GM18502 (cell line): ENCODE data around the gene TMEM178A.
"Not testable (repeated sequence)": the region's sequence is repeated elsewhere in the genome, so short reads cannot be mapped to it uniquely, and the experiment has no call there.

ENCODE experiments used
- ATAC-seq: cut with Tn5 transposase; IDR thresholded peaks from one replicate; pipeline ENCODE4 v1.9.1; 2021; ENCODE audit warnings: mild to moderate bottlenecking; ENCODE audit not compliant: unreplicated experiment, poor library complexity

The TMEM178A gene

DNA sequence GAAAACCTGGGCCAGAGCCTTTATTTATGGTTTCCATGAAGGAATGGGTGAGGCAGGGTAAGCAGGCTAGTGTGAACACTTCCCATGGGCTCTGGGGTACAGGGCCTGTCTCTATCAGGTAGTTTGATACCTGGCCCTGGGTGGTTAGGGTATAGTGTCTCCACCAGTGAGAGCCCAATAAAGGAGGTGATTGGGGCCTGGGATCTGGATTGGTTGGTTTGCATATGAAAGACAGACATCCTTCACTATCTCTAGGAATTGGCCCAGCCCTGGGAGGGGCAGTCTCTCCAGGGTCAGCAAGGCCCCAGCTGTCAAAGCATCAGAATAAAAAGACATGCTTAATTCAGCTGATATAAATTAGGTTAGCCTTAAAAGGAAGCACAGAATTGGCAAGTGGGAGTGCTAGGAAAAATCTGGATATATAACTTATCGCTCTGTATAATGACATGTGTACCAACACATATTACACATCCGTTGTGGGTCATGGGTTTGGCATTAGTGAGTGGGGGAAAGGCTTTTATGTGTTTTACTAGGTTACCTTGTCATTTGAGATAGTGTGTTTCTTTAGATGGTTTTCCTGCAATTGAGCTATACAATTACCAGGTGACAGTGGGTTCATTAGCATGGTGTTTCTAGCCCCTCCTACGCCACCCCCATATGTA is 18.5 kb upstream of the TMEM178A start:
- no peak for ATAC-seq

- ATAC-seq: no peak
Measured at GRCh38 chr2:39648580-39648979, 17.1 kb upstream of the TMEM178A start.

DNA sequence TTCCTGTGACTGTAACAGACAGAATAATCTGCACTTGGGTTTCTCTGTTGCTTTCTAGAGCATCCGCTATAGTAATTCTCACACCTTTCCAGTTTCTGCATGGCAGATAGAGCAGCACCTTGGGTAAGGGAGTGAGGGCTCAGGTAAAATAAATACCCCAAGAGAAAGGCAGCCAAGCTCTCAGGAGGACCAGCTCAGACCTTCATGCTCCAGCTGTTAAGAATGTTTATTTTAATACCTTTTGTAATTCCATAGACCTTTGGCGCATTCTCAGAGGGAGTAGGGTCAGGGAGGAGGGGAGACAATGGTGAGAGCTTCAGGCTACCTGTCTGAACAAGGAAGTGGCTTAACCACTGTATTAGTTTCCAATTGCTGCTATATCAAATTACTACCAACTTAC is 16.2 kb upstream of the TMEM178A start:
- ATAC-seq: no peak

GRCh38 chr2:39650468-39650867 is 15.2 kb upstream of the TMEM178A start:
- ATAC-seq: no peak

- ATAC-seq: not testable (repeated sequence)
Measured at GRCh38 chr2:39656215-39656614, 9.5 kb upstream of the TMEM178A start.

DNA sequence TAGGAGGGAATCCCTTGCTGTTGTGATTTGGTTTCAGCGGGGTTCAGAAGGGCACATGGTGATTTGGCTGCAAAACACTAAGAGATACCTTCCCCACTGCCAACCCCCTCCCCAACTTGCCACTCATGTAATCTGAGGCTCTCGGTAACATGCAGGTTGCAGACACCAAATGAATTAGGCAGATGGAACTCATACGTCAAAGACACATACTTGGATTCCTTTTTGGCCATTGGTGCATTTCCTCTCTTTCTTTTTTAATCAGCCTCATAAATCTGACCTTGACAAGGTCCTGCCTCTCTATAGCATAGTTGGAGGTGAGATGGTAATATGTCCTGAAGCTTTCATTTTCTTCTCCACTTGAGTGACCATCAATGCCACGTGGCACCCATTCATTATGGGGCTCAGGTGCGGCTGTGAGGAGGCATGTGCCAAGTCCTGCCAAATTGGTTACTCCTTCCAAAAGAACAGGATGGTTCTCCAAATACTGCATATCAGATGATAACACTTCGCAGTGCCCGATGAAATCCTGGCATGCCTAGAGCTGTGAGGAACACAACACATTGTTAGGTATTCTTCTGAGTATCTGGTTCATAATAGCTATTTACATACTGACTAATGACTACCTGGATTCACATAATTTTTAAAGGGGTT is 8.3 kb upstream of the TMEM178A start:
- no peak for ATAC-seq

DNA sequence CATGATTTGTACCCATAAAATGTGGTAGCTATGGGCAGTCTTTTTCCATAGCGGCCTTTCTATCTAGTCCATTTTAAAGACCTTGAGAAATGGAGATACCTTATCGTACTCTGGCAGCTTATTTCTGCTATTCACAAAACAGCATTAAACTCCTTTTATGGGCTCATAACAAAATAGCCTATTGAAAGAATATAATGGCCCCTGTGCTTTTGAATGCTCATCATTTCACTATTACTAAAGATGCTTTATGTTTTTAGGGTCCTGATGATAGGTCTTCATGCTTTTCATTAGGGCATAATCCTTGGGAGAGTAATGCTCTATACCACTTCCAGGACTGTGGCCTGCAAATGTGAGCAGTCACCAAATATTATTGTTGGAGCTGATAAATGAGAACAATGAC is 7.3 kb upstream of the TMEM178A start:
- ATAC-seq: no peak

- ATAC-seq: no peak
Measured at GRCh38 chr2:39659765-39660611, 5.7 kb upstream of the TMEM178A start.

DNA sequence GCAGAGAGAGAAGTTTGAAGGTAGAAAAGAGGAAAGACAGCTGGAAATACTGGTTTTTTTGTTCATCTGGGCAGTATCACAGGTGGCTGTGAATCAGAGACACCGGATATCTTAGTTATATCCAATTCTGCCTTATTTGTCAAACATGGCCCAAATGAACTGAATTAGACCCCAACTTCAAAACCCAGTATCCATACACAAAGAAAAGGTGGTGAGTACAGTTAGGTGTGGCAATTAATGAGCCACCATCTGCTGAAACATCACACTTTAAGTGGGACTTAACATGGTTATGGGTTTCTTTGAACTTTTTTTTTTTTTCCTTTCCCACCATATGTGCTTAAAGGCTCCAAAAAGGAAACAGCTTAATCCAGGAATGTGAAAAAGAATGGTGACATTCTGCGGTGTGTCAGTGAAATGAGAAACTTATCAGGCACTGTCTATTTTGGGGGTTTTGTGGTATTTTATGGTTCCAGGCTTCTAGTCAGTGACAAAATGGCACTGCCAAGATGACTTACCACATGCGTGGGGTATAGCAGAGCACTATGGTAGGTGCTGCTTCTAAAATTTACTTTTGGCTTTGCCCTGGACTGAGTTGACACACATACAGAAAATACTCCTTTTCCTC is 5.0 kb upstream of the TMEM178A start:
- ATAC-seq: no peak

- ATAC-seq: no peak
Measured at GRCh38 chr2:39661826-39662225, 3.9 kb upstream of the TMEM178A start.

GRCh38 chr2:39663187-39663930 is 2.4 kb upstream of the TMEM178A start:
- ATAC-seq: no peak

GRCh38 chr2:39664232-39664887 is 1.4 kb upstream of the TMEM178A start:
- no peak for ATAC-seq

DNA sequence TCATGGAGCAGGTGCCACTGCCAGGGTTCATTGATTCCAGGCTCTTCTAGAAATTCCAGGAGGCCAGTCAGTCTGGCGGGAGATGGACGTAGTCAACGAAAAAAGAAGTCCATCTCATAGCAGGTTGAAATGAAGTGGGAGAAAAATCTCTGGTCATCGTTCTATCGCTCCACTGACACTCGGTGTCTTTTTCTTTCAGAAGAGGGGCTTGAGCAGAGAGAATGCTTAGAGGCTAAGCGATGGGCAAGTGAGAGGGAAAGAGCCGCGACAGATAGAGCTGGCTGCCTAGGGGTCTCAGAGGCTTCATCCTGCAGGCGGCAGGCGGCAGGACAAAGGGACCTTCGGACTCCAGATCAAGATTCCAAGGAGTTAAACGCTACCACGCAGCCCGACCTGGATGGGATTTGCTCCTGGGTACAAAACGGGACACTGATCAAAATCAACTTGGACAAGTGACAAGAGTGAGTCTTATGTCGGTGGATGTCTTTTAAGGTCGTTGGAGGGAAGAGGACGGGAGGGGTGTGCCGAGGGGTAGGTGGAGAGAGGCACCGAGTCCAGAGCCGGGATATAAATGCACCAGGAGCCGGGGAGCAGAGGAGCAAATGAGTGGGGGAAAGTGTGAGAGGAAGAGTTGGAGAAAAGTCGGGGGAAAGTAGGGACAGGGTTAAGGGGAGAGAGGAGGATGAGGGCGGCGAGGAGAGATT is 677 bp upstream of the TMEM178A start:
- no peak for ATAC-seq

DNA sequence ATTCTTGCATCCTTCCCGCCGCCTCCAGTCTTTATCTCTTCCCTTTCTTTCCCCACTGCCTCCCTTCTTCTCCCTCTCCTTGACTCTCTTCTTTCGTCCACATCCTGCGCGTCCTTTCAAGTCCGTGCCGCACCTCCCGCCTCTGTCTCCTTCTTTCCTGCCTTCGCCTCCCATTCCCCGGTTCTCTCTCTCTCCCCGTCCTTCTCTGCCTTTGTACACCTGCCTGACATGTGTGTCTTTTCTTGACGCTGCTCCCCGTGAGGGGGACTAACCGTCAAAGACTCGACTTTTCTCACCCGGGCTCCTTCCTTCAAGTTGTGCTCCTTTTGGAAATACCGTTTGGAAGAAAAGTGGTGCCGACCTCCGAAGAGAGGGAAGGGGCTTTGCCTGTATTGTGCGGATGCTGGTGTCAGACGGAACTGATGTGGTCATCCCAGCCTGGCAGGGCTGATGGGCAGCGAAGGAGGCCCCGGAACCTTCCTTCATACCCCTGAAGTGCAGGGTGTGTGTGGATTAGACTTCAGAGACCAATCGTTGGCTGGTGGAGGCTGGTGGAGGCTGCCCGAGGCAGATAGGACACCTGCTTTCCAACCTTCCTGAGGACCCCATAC is 879 bp downstream of the TMEM178A start:
- ATAC-seq: no peak

- ATAC-seq: no peak
Measured at GRCh38 chr2:39667104-39667885, 1.6 kb downstream of the TMEM178A start.

DNA sequence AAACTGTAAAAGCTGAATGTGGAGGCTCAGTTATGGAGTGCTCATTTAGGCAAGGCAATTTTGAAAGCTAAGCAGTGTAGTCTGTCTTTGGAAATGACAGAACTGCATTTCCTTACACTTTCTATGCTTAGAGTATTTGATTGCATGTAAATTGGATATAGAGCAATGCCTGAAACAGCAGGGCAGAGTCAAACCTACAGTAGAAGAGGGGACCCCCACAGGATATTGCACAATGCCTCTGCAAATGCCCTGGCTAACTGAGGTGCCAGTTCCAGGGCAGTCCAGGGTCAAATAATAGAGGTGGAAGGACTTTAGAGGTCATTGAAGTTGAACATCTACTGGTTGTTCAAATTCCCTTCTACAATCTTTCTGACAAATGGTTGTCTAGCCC is 2.2 kb downstream of the TMEM178A start:
- no peak for ATAC-seq

DNA sequence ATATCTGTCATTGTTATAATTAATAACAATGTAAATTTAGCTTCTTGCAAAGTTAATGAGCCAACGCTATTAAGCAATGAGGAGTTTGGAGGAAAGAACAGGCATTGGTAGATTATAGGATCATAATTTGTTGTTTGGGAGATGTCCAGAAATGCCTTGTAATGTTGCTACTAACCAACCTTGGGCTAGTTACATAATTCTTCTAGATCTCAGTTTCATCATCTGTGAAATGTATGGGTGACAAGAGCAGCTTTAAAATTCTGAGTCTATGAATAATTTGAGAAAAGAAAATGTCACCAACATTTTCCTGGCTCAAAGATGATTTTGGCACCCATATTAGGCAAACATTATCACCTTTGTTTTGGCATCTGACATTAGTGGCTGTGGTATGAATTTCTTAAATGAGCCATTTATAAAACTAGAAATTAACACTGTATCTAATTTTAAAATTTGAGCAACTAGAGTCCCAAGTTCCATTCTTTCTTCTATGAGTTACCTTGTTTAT is 2.9 kb downstream of the TMEM178A start:
- no peak for ATAC-seq

GRCh38 chr2:39671604-39672003 is 5.9 kb downstream of the TMEM178A start:
- ATAC-seq: no peak
